Common myeloid progenitor, CD34-positive (primary cell): Measurements from ENCODE around the gene LEF1.

Source experiments
- CTCF ChIA-PET: fragments of 350-600 bp; sonication (Branson Sonifier 250); formaldehyde crosslinking; loops from one replicate; lab custom pipeline; 2021; ENCODE audit warnings: antibody characterized with exemption; lab: Charles Lee
- POLR2A ChIA-PET: fragments of 350-600 bp; sonication (Branson Sonifier 250); formaldehyde crosslinking; loops from one replicate; lab custom pipeline; 2021; ENCODE audit warnings: antibody characterized with exemption; lab: Charles Lee
- DNase-seq, 3 donors: peaks; one replicate each; pipeline versions ENCODE4 v3.0.0 to v3.0.0-alpha.2; 2013
- H3K27ac ChIP-seq, 2 experiments: 1 replicate in 1 of 2; 2 replicates in 1 of 2; pipeline ENCODE4 v1.7.0; 2013; ENCODE audit warnings: inconsistent platforms in 2 of 2, low read length in 2 of 2, mild to moderate bottlenecking in 2 of 2, low read depth in 1 of 2, moderate library complexity in 1 of 2; ENCODE audit not compliant: severe bottlenecking in 2 of 2, insufficient read depth in 1 of 2, poor library complexity in 1 of 2
- H3K27me3 ChIP-seq, 5 experiments: replicated peaks in 2 of 5; 1 replicate in 3 of 5; 2 replicates in 2 of 5; pipeline versions ENCODE4 v1.6.1 to v1.7.0; 2013; ENCODE audit warnings: low read length in 4 of 5, mild to moderate bottlenecking in 2 of 5, moderate library complexity in 2 of 5, inconsistent platforms in 1 of 5; ENCODE audit not compliant: insufficient read depth in 5 of 5, control insufficient read depth in 4 of 5
- H3K36me3 ChIP-seq, 4 experiments: 1 replicate in 2 of 4; 2 replicates in 2 of 4; pipeline versions ENCODE4 v1.6.1 to v1.7.0; 2013; ENCODE audit warnings: low read length in 3 of 4, control low read depth in 1 of 4, mild to moderate bottlenecking in 1 of 4; ENCODE audit not compliant: control insufficient read depth in 4 of 4, insufficient read depth in 4 of 4
- H3K4me1 ChIP-seq, 4 experiments: 1 replicate in 3 of 4; 2 replicates in 1 of 4; pipeline versions ENCODE4 v1.6.1 to v1.7.1; 2013; ENCODE audit warnings: low read length in 3 of 4, mild to moderate bottlenecking in 3 of 4, control low read depth in 1 of 4, inconsistent platforms in 1 of 4, moderate library complexity in 1 of 4; ENCODE audit not compliant: control insufficient read depth in 4 of 4, insufficient read depth in 4 of 4; ENCODE audit errors: control extremely low read depth in 1 of 4
- H3K4me3 ChIP-seq, 7 experiments: 1 replicate in 4 of 7; 2 replicates in 3 of 7; pipeline versions ENCODE4 v1.5.1 to v1.7.0; 2013; ENCODE audit warnings: mild to moderate bottlenecking in 7 of 7, low read length in 6 of 7, moderate library complexity in 6 of 7, inconsistent platforms in 2 of 7, low read depth in 2 of 7, control low read depth in 1 of 7; ENCODE audit not compliant: insufficient read depth in 4 of 7, control insufficient read depth in 1 of 7; ENCODE audit errors: extremely low read depth in 1 of 7
- H3K9me3 ChIP-seq, 5 experiments: 1 replicate in 4 of 5; 2 replicates in 1 of 5; pipeline versions ENCODE4 v1.6.1 to v1.7.1; 2013; ENCODE audit warnings: low read length in 4 of 5, mild to moderate bottlenecking in 2 of 5, inconsistent platforms in 1 of 5, low read depth in 1 of 5, moderate library complexity in 1 of 5; ENCODE audit not compliant: control insufficient read depth in 4 of 5, insufficient read depth in 2 of 5; ENCODE audit errors: control extremely low read depth in 1 of 5
- WGBS: methylation state at CpG from one replicate; pipeline ENCODE4 v1.1.5; 2013; ENCODE audit not compliant: insufficient coverage; 5-methylcytosine and 5-hydroxymethylcytosine counted together

Gene LEF1

DNA sequence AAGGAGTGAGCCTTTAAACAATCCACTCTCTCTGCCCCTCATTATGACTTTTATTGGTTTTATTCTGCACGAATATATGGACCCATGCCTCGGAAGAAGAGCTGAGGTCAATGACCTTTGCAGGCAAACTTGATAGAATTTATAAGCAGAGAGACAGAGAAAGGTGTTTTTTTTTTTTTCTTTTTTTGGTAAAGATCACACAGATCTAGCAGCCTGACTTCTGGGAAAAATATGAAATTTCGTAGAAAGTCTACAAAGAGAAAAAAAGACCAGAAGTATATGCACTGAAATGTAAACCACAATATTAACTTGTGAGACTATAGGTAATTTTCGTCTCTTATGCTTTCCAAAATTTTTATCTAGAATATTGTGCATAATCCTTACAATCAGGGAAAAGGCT is 61.6 kb downstream of the LEF1 start:
- DNase-seq: no peak
- no peak overlapping the region for H3K4me3 ChIP-seq
- no peak overlapping the region for H3K27ac ChIP-seq
- peaks cover 0 to 2% (median 0%) of the 10 kb centered on the region in 5 experiments for H3K27me3 ChIP-seq
- POLR2A ChIA-PET: no interaction called here
- WGBS: 100% methylated on average over 2 of the region's 4 CpGs
- no peaks in the 10 kb centered on the region for H3K9me3 ChIP-seq
- CTCF ChIA-PET: interaction anchor here (0.5 to 1.5 kb wide), 3 partner anchors 9 to 348 kb away, joined by 3 to 4 read pairs (median 3); no protein-coding TSS in a partner anchor
- H3K36me3 ChIP-seq: no peaks in the 10 kb centered on the region
- peaks cover 0 to 17% (median 8%) of the 10 kb centered on the region in 4 experiments for H3K4me1 ChIP-seq

DNA sequence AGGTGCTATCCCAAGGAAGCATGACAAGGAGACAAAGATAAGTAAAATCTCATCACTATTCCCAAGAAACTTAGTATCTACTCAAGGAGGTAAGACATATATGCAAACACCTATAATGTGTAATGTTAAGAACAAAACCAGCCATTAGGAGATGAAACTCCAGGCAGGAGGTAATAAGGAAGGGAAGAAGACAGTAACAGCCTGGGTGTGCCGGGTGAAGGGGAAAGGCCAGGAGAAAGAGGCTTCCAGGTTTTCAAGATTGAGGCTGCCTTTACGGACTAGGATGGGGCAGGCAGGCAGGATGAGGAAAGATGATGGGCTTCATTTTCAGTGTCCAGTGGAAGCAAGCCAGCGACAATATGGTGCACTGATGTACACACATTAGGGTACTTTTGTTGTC is 62.5 kb downstream of the LEF1 start:
- ChIA-PET POLR2A (no interaction called here), CTCF (interaction anchor here (1.5 kb wide), 1 partner anchor 10 kb away, joined by 4 read pairs; no protein-coding TSS in a partner anchor)
- 95% methylated on average over 3 of the region's 3 CpGs for WGBS
- Histone ChIP-seq H3K27me3 (peaks cover 0 to 2% (median 0%) of the 10 kb centered on the region in 5 experiments), H3K27ac (no peak overlapping the region), H3K9me3 (no peaks in the 10 kb centered on the region), H3K4me3 (no peak overlapping the region), H3K36me3 (no peaks in the 10 kb centered on the region), H3K4me1 (peaks cover 0 to 14% (median 8%) of the 10 kb centered on the region in 4 experiments)
- no peak for DNase-seq

DNA sequence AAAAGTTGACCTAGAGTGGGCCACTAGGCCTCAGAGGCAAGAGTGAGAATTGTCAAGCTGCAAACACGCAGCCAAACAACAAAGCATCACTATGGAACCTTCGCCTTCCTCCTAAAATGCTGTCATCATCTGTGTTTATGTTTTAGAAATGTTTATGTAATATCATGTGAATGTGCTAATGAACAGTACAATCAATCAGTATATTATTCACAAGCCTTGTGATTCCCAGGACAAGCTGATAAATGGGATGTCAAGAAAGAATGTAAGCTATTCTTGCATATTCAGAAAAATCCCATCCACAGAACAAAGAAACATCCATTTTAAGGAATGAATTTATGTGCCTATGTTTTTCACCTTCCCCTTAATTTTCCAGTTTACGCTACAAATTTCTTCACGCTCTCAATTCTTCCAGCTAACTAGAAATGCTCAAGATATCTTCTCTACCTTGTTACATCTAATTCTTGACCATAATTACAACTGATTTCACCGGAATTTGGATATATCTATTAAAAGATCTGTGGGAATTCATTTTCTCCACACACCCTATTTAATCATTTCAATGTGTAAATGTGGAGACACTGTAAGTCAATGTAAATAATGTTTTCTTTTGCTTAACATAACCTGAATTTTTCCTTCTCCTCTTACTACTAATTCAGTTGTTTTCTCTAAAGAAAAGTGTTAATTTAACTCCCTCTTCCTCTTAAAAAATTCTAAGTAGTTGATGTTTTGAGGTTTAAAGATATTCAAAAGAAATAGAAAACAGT is 65.5 kb downstream of the LEF1 start:
- Histone ChIP-seq H3K4me1 (peaks cover 0 to 13% (median 4%) of the 10 kb centered on the region in 4 experiments), H3K27ac (no peak overlapping the region), H3K36me3 (no peaks in the 10 kb centered on the region), H3K9me3 (no peaks in the 10 kb centered on the region), H3K27me3 (peaks cover 0 to 2% (median 0%) of the 10 kb centered on the region in 5 experiments), H3K4me3 (no peak overlapping the region)
- WGBS: no CpG with 5 or more reads among the region's 5 CpGs
- POLR2A ChIA-PET: no interaction called here
- DNase-seq: no peak
- CTCF ChIA-PET: interaction anchor here (1.3 kb wide), 1 partner anchor 9 kb away, joined by 3 read pairs; no protein-coding TSS in a partner anchor

DNA sequence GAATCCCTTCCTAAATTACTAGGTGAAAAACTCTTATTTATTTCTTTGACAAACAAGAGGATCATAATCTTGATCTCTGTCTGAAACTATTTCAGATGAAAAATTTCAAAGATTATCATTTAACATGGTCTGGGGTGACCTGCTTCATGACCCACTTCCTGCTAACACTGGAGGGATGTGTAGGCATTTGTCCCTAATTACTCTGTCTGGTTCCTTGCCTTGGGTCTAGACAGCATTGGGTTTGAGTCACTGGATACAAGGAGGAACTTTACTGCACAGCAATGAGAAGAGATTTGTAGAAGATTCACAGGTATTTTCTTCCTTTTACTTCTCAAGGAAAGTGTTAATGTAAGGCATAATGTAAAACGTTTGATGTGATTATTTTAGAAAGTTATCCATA is 67.9 kb downstream of the LEF1 start:
- no CpG with 5 or more reads among the region's 1 CpG for WGBS
- ChIA-PET CTCF (no interaction called here), POLR2A (no interaction called here)
- Histone ChIP-seq H3K4me1 (peaks cover 0 to 8% (median 1%) of the 10 kb centered on the region in 4 experiments), H3K27me3 (peaks cover 0 to under 1% (median 0%) of the 10 kb centered on the region in 5 experiments), H3K36me3 (no peaks in the 10 kb centered on the region), H3K9me3 (no peaks in the 10 kb centered on the region), H3K4me3 (no peak overlapping the region), H3K27ac (no peak overlapping the region)
- DNase-seq: no peak

DNA sequence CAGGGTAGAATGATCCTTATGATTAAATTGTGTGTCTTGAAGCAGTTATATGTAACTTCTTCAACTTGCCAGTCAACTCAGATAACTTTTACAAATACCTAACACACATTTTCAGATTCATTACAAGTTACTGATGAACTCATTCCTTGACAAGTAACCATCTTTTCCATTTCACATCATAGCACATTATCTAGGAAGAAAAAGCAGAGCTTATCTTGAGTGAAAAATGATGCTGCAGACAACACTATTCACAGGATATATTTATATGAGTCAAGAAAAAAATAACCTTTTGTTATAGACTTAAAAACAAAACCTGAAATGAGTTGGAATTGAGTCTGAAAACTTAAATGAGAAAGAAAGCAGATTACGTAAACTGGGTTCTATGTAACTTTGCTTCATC is 68.9 kb downstream of the LEF1 start:
- no peak overlapping the region for H3K4me3 ChIP-seq
- no peaks in the 10 kb centered on the region for H3K27me3 ChIP-seq
- no peak for DNase-seq
- peaks cover 0 to 8% (median 1%) of the 10 kb centered on the region in 4 experiments for H3K4me1 ChIP-seq
- no peaks in the 10 kb centered on the region for H3K36me3 ChIP-seq
- ChIA-PET CTCF (no interaction called here), POLR2A (no interaction called here)
- H3K9me3 ChIP-seq: no peaks in the 10 kb centered on the region
- WGBS: no CpG with 5 or more reads among the region's 1 CpG
- no peak overlapping the region for H3K27ac ChIP-seq

DNA sequence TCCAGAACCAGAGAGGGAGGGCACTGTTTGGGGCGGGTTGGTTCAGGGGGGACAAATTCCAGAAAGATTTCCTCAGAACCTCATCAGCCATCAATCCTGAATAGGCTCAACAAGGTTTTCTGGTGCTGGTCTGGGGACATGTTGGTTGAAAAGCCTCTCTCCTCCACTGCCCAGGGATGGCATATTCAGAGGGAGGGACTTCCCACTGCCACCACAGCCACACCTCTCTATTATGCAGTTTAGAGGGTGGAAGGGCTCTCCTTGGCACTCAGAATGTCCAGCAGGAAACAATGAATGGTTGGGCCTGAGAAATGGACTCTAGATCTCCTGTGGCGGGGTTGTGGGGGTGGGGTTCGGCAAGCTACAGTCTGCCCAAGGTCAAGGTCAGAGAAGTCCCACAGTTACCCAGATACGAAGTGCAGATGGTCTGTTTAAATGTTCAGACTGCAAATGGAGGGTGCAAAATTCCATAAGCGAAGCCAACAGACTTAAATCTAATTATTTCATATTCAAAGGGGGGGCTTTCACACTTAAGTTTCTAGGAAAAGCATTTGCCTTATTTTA is 70.7 kb downstream of the LEF1 start:
- CTCF ChIA-PET: interaction anchor here (0.5 to 1.4 kb wide), 3 partner anchors 10 to 1283 kb away, joined by 3 to 5 read pairs (median 3); no protein-coding TSS in a partner anchor
- Histone ChIP-seq H3K4me1 (peaks cover 0 to 8% (median 1%) of the 10 kb centered on the region in 4 experiments), H3K9me3 (no peaks in the 10 kb centered on the region), H3K4me3 (no peak overlapping the region), H3K36me3 (no peaks in the 10 kb centered on the region), H3K27ac (no peak overlapping the region), H3K27me3 (no peaks in the 10 kb centered on the region)
- POLR2A ChIA-PET: no interaction called here
- 89% methylated on average over 1 of the region's 5 CpGs for WGBS
- no peak for DNase-seq

DNA sequence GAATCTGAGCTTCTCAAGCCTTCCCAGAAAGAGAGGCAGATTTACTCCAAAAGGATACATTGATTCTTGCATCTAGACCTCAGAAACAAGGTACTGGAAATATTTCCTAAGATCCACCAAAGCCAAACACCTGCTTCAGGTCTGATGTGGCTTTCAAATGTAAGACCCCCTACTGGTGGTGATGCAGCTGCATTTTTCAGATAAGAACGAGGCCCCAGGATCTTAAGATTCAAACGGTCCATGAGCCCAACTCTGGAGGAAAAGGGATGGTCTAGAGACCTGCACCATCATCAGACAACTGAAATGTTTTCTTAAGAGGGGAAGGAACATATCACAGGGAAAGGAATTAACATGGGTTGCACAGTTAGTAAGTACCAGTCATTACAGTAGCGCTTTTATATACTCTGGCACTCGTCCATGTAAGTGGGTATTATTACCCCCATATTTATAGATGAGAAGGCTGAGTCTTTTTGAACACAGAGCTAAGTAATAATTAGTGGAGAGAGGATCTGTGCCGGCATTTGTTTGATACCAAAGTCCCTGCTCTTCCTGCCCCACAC is 73.7 kb downstream of the LEF1 start:
- H3K4me3 ChIP-seq: no peak overlapping the region
- no peak for DNase-seq
- H3K27ac ChIP-seq: no peak overlapping the region
- no peaks in the 10 kb centered on the region for H3K27me3 ChIP-seq
- CTCF ChIA-PET: interaction anchor here (1.5 kb wide), 1 partner anchor 80 kb away, joined by 3 read pairs; no protein-coding TSS in a partner anchor
- POLR2A ChIA-PET: no interaction called here
- H3K36me3 ChIP-seq: no peaks in the 10 kb centered on the region
- 50% methylated on average over 1 of the region's 5 CpGs for WGBS
- H3K4me1 ChIP-seq: no peaks in the 10 kb centered on the region
- H3K9me3 ChIP-seq: no peaks in the 10 kb centered on the region
